Inferior parietal cortex (tissue), 1 donor: ENCODE data around the gene FBXO7.

ENCODE experiments used
- DNase-seq: peaks from one replicate; pipeline ENCODE4 v3.0.0-alpha.2; 2016; ENCODE audit errors: extremely low spot score

FBXO7 gene

GRCh38 chr22:32531931-32532819 lies 57.6 kb downstream of the FBXO7 start:
- DNase-seq: no peak

GRCh38 chr22:32532820-32533128 lies 58.2 kb downstream of the FBXO7 start:
- no peak for DNase-seq

GRCh38 chr22:32533265-32534111 lies 58.9 kb downstream of the FBXO7 start:
- no peak for DNase-seq

- DNase-seq: no peak
Observed at GRCh38 chr22:32534252-32535235, 59.9 kb downstream of the FBXO7 start.

GRCh38 chr22:32535531-32536190 lies 61.0 kb downstream of the FBXO7 start:
- no peak for DNase-seq

- no peak for DNase-seq
Observed at GRCh38 chr22:32536352-32536751, 61.7 kb downstream of the FBXO7 start.

- DNase-seq: no peak
Observed at GRCh38 chr22:32538521-32538920, 63.9 kb downstream of the FBXO7 start.

GRCh38 chr22:32539631-32540421 lies 65.2 kb downstream of the FBXO7 start:
- DNase-seq: no peak

GRCh38 chr22:32541481-32541880 lies 66.9 kb downstream of the FBXO7 start:
- no peak for DNase-seq

- DNase-seq: no peak
Observed at GRCh38 chr22:32542066-32542676, 67.6 kb downstream of the FBXO7 start.

- DNase-seq: no peak
Observed at GRCh38 chr22:32542677-32543357, 68.2 kb downstream of the FBXO7 start.

GRCh38 chr22:32544953-32545558 lies 70.4 kb downstream of the FBXO7 start:
- DNase-seq: no peak

GRCh38 chr22:32545801-32546200 lies 71.2 kb downstream of the FBXO7 start:
- no peak for DNase-seq

GRCh38 chr22:32546496-32546895 lies 71.9 kb downstream of the FBXO7 start:
- DNase-seq: no peak

GRCh38 chr22:32546935-32547334 lies 72.3 kb downstream of the FBXO7 start:
- DNase-seq: no peak

GRCh38 chr22:32548039-32548438 lies 73.4 kb downstream of the FBXO7 start:
- no peak for DNase-seq
